Stomach smooth muscle (tissue), 2 donors: ENCODE measurements around the gene NACC2.

Experiments
- H3K27ac ChIP-seq: one replicate; pipeline ENCODE4 v1.7.0; 2013; ENCODE audit warnings: mild to moderate bottlenecking, low read length, inconsistent platforms
- H3K27me3 ChIP-seq, 2 donors: one replicate each; pipeline ENCODE4 v1.7.0; 2013; ENCODE audit warnings: low read length in 2 of 2; ENCODE audit not compliant: insufficient read depth in 2 of 2, control insufficient read depth in 1 of 2
- H3K36me3 ChIP-seq, 2 donors: one replicate each; pipeline ENCODE4 v1.7.0; 2013; ENCODE audit warnings: low read length in 2 of 2; ENCODE audit not compliant: control insufficient read depth in 2 of 2, insufficient read depth in 2 of 2
- H3K4me1 ChIP-seq: one replicate; pipeline ENCODE4 v1.7.0; 2013; ENCODE audit warnings: low read length; ENCODE audit not compliant: control insufficient read depth, insufficient read depth
- H3K4me3 ChIP-seq, 2 donors: one replicate each; pipeline ENCODE4 v1.7.0; 2013; ENCODE audit warnings: low read length in 2 of 2
- H3K9ac ChIP-seq, 2 donors: one replicate each; pipeline ENCODE4 v1.7.0; 2013; ENCODE audit warnings: low read length in 2 of 2, mild to moderate bottlenecking in 1 of 2
- H3K9me3 ChIP-seq, 2 donors: one replicate each; pipeline ENCODE4 v1.7.0; 2013; ENCODE audit warnings: low read length in 2 of 2; ENCODE audit not compliant: control insufficient read depth in 2 of 2
- donor health status: healthy.
- donor health status: Pancreatic carcinoma.

Gene NACC2

DNA sequence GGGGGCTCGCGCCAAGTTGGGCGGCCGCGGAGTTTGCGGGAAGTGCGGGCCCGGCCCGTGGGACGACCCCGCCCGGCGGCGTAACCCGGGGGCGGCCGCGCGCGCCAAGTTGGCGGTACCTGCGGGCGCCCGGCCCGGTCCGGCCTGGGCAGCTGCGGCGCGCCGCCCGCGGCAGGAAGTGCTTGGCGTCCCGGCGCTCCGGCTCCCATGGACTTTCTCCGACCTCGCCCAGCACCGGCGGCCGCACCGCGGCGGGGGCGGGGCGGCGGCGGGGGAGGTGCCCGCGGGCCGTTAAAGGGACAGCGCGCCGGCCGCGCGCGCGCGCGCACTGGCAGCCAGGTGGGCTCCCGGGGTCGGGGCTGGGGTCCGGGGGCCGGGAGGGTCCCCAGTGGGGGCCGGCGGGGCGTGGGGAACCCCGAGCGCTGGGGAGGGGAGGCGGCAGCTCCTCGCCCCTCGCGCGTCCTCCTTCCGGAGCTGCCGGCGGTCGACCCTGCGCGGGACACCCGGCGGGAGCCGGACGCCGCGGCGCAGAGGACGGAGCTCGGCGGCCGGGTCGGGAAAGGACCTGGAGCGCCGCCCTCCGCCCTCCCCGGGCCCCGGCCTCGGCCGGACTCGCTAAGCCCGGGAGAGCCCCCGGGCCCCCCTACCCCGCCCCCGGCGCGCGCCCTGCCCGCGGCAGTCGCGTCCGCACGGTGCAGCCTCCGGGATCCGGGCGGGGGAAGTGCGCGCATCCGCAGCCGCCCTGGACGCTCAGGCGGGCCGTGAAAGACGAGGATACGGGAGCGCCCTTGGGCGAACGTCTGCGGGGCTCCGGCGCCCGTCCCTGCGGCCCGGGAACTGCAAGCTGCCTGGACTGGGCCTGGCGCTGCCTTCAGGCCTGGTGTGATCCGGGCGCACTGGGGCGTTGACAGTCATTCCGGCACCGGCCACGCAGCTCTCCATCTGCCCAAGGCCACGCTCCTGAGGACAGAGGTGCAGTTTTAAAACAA, at the start of gene NACC2:
TSS of gene NACC2 (minus strand) at position 220 of the 989 bp plus-strand sequence. CDS start 44,768 bp downstream, outside the sequence.
- peak within 1 kb of the TSS; percentile 69 to 80 for H3K4me3 ChIP-seq
- peak within 1 kb of the TSS; percentile 99 for H3K27ac ChIP-seq
- no peaks in the 10 kb centered on the region for H3K36me3 ChIP-seq
- H3K9me3 ChIP-seq = no peaks in the 10 kb centered on the region
- peak within 1 kb of the TSS; percentile 86 to 91 for H3K9ac ChIP-seq
- H3K27me3 ChIP-seq = no peaks in the 10 kb centered on the region
- peaks cover 50% of the 10 kb centered on the region for H3K4me1 ChIP-seq

- no peaks in the 10 kb centered on the region for H3K4me1 ChIP-seq
- H3K36me3 ChIP-seq = no peaks in the 10 kb centered on the region
- no peak overlapping the region for H3K27ac ChIP-seq
- no peak overlapping the region for H3K4me3 ChIP-seq
- H3K27me3 ChIP-seq = peaks cover 44 to 48% of the 10 kb centered on the region in 2 donors
- H3K9ac ChIP-seq = no peak overlapping the region
- no peaks in the 10 kb centered on the region for H3K9me3 ChIP-seq
Measured at GRCh38 chr9:136144450-136144849, 49.4 kb upstream of the NACC2 start.

GRCh38 chr9:136143215-136144001, 48.3 kb upstream of the NACC2 start:
- no peak overlapping the region for H3K4me3 ChIP-seq
- no peak overlapping the region for H3K9ac ChIP-seq
- H3K27me3 ChIP-seq = peaks cover 45 to 52% of the 10 kb centered on the region in 2 donors
- H3K9me3 ChIP-seq = no peaks in the 10 kb centered on the region
- H3K36me3 ChIP-seq = no peaks in the 10 kb centered on the region
- no peak overlapping the region for H3K27ac ChIP-seq
- H3K4me1 ChIP-seq = no peaks in the 10 kb centered on the region

DNA sequence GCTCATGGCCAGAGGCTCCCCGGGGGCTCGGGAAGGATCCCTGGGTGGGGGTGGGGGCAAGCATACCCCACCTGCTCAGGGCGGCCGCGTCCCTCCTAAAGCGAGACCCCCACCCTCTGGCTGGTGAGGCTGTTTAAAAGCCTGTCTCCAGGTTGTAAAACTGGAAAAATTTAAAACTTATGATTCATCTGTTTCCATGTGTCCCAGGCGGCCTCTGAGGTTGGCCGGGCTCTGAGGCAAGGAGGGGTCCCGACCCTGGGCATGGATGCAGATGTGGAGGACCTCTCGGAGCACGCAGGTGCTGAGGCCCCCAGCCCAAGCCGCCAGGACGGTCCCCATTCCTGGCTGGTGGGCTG, 47.7 kb upstream of the NACC2 start:
- Histone ChIP-seq H3K27me3 (peaks cover 43 to 51% of the 10 kb centered on the region in 2 donors), H3K36me3 (no peaks in the 10 kb centered on the region), H3K27ac (no peak overlapping the region), H3K9me3 (no peaks in the 10 kb centered on the region), H3K4me3 (no peak overlapping the region), H3K9ac (no peak overlapping the region), H3K4me1 (no peaks in the 10 kb centered on the region)

- Histone ChIP-seq H3K4me1 (no peaks in the 10 kb centered on the region), H3K27me3 (peaks cover 42 to 51% of the 10 kb centered on the region in 2 donors), H3K36me3 (no peaks in the 10 kb centered on the region), H3K9me3 (no peaks in the 10 kb centered on the region), H3K9ac (no peak overlapping the region), H3K4me3 (no peak overlapping the region), H3K27ac (no peak overlapping the region)
Measured at GRCh38 chr9:136142414-136142796, 47.3 kb upstream of the NACC2 start.

DNA sequence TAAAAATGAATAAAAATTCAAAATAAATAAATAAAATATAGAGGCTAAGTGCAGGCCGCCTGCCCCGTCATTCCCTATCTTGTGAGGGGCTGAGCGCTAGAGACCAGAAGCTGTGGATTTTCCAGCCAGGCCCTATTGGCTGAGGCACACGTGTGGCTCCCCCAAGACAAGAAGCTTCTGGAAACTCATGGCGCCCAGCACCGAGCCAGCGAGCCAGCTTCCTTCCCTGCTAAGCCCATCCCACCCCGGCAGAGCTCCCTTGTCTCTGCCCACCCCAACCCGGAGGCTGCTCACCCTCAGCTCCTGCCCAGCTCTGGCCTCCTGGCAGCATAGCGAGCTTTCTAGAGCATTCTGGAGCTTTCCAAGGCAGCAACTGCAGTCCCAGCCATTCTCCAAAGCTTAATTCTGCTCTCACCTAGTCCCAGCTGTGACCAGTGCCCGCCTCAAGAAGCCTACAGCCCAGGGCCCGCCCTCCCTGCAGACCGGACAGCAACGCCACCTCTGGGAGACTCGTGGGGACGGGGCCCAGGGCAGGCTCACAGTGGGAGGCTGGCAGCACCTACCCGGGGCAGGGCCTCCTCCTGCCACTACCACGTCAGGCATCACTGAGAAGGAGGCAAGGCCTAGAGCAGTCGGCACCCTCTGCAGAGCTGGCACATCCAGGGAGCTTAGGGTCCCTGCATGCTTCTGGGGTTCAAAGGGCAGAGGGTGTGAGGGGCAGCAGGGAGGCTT, 46.8 kb upstream of the NACC2 start:
- no peak overlapping the region for H3K4me3 ChIP-seq
- H3K27ac ChIP-seq = no peak overlapping the region
- H3K9me3 ChIP-seq = no peaks in the 10 kb centered on the region
- peaks cover 43 to 52% of the 10 kb centered on the region in 2 donors for H3K27me3 ChIP-seq
- H3K36me3 ChIP-seq = no peaks in the 10 kb centered on the region
- no peak overlapping the region for H3K9ac ChIP-seq
- no peaks in the 10 kb centered on the region for H3K4me1 ChIP-seq

GRCh38 chr9:136140966-136141365, 45.9 kb upstream of the NACC2 start:
- Histone ChIP-seq H3K4me3 (no peak overlapping the region), H3K27ac (no peak overlapping the region), H3K9ac (no peak overlapping the region), H3K9me3 (no peaks in the 10 kb centered on the region), H3K4me1 (no peaks in the 10 kb centered on the region), H3K27me3 (peaks cover 37 to 52% of the 10 kb centered on the region in 2 donors), H3K36me3 (no peaks in the 10 kb centered on the region)

- no peaks in the 10 kb centered on the region for H3K36me3 ChIP-seq
- no peaks in the 10 kb centered on the region for H3K4me1 ChIP-seq
- H3K9me3 ChIP-seq = no peaks in the 10 kb centered on the region
- H3K9ac ChIP-seq = no peak overlapping the region
- H3K27me3 ChIP-seq = peaks cover 37 to 52% of the 10 kb centered on the region in 2 donors
- no peak overlapping the region for H3K27ac ChIP-seq
- H3K4me3 ChIP-seq = no peak overlapping the region
Measured at GRCh38 chr9:136140046-136140445, 45.0 kb upstream of the NACC2 start.

DNA sequence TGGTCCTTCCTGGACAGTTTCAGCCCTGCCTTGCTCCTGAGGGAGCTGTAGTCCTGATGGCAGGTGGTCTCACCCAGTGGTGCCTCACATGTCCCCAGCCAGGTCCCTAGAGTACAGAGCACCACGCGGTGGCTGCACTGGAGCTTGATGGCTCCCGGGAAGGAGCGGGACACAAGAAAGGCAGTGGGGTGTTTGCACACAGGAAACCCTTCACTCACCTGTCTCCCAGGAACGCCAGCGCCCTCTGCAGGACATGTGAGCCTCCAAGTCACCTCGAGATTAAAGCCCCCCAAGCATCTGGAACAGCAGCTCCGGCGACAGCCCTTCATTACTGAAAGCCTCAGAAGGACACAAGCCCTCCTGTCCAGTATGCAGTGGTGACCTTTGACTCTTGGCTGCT, 43.5 kb upstream of the NACC2 start:
- Histone ChIP-seq H3K27ac (no peak overlapping the region), H3K36me3 (no peaks in the 10 kb centered on the region), H3K27me3 (peaks cover 34 to 53% of the 10 kb centered on the region in 2 donors), H3K9ac (no peak overlapping the region), H3K4me1 (peaks cover 9% of the 10 kb centered on the region), H3K4me3 (no peak overlapping the region), H3K9me3 (no peaks in the 10 kb centered on the region)
